DMS79 treated with DMSO at 0.1 percent for 48 hours (cell line): Measurements from ENCODE around the gene CDT1.
"Not testable (repeated sequence)": the region's sequence is repeated elsewhere in the genome, so short reads cannot be mapped to it uniquely, and the experiment has no call there.

ENCODE experiments used
- DNase-seq: peaks from one replicate; lab custom pipeline; 2025; lab: John Stamatoyannopoulos, UW

CDT1 gene

DNA sequence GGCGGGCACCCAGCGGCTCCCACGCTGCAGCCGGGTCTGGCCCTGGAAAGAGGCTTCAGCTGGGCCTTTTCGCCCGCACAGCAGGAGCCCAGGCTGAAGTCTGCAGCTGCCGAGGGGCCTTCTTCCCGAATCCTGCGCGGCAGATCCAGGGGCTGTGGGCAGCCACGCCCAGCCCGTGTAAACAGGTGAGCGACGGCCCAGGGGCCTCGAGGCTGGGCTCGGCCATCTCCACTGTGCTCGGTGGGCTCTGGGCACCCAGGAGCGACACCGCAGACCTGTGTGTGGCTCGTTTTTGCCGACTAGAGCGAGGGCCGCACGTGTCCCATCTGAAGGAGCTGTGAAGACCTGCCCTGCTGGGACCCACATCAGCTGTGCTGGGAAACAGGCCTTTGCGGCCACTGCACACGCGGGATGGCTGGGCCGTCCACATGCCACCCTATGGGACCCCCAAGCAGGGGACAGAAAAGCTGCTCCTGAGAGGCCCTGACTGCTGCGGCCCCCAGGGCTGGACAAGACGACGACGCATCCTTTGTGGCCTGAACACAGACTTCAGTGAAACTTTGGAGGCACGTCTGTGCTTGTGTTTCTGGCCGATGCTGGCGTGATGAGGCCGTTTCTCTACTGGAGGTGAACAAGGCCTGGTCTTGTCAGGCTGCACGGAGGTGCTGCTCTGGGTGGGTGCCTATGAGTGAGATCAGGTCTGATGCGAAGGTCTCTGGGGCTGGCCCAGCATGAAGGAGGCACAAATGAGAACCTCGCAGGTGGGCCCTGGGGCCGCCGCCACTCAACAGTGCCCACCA is 13.3 kb downstream of the CDT1 start:
- no peak for DNase-seq

DNA sequence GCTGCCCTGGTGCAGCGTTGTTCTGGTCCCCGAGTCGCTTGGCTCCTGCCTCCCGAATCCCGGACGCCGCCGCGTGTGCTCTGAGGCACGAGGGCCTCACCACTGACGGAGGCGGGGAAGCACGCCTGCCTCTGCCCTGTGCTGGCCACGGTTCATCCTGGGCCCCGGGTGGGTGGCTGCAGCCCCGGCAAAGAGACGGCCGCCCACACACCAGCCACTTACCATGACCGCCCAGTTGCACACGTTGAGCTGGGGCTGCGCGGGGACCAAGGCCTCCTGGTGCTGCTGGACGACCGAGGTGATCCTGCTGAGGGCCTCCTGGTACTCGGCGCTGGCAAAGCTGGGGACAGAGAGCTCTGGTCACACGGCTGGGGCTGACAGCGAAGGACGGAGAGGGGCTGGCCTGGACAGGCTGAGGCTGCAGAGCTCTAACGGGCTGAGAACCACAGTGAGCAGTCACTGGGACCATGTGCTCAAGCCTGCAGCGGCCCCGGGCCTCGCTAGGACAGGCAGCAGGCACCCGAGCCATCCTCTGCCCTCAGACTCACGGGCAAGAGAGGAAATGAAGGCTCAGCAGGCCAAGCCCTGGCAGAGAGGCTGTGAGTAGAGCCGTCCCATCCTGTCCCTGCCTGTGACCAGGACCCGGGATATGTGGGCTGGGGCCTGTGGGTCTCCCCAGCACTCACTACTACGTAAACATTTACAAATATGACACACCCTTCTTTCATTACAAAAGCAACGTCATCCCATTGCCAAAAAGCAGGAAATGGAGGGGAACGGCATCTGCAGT is 14.4 kb downstream of the CDT1 start:
- DNase-seq, result no peak

DNA sequence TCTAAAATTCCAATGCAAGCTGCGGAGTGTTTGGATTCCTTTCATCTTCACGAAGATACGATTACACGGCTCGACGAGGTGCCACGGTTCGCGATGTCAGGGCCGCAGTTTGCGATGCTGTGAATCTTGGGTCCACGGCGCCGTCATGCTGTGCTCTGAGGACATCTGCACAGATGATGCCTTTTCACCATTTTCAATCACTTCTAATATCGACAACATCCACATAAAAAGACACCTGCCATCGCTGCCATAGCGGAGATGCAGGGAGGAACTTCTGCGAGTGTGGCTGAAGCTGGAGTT is 14.9 kb downstream of the CDT1 start:
- DNase-seq, result no peak

DNA sequence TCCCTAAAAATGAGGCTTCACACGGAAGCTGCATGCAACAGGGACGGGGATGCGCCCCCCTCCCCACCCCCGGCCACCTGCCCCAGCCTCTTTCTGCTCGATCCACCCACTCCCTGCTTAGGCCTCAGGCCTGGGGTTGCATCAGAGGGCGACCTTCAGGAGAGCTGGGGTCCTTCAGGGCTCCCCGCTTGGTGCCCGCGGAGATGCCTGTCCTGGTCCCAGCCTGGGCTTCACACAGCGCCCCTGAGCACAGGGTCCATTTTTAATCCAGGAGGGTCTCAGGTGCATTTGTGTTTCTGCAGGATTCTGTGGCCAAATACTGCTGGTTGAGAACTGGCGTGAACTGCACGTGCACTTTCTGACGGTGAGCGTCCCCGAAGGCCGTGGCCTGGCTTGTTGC is 15.5 kb downstream of the CDT1 start:
- no peak for DNase-seq

DNA sequence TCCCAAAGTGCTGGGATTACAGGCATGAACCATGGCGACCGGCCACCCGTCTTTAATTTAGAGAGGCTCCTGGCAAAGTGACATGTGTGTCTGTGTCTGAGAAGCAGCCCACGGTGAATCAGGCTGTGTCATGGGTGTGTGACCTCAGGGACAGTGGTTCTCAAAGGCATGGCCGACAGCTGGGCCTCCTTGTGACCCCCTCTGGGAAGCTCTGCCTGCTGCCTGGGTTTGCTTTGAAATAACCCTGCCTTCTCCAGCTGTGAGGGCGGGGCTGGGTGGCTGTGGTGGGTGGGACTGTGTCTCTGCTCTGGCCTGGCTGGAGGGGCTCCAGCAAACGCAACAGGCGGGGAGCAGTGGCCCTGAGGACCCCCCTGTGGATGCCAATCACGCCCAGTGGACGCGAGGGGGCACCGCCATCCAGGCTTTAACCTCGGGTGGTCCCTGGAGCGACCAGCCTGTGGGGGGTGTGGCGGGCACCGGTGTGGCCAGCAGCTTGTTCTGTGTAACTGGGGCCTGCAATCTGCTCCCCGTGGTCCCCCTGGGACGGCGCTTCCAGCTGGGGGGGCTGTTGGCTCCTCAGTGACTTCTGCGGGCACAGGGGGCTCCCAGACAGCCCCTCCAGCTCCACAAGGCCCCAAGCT is 16.9 kb downstream of the CDT1 start:
- DNase-seq, result no peak

DNA sequence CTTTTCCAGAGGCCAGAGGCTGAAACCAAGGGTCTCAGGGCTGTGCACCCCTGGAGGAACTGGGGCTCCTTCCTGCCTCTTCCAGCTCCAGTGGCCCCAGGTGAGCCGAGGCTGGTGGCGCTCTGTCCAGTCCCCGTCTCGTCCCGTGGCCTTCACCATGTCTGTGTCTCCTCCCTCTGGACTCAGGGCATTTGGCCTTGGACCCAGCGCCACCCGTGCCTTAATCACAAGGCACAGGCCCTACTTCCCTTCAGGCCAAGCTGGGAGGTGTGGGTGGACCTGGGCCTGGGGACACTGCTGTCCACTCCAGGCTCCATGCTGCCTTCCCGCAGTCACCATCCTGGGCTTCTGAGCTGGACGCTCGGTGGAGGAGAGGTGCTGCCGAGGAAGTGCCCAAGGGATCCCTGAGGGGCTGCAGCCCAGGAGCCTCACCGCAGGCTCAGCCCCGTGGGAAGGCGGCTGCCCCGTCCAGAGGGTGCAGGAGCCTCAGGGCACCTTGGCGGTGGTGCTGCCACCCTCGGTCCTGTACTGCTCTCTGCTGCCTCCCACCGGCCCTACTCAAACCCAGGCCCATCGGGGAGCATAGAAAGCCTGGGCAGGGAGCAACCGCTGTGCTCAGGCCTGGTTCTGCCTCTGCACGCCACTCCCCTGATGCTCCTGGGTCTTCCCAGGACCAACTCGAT is 17.7 kb downstream of the CDT1 start:
- DNase-seq, result no peak

DNA sequence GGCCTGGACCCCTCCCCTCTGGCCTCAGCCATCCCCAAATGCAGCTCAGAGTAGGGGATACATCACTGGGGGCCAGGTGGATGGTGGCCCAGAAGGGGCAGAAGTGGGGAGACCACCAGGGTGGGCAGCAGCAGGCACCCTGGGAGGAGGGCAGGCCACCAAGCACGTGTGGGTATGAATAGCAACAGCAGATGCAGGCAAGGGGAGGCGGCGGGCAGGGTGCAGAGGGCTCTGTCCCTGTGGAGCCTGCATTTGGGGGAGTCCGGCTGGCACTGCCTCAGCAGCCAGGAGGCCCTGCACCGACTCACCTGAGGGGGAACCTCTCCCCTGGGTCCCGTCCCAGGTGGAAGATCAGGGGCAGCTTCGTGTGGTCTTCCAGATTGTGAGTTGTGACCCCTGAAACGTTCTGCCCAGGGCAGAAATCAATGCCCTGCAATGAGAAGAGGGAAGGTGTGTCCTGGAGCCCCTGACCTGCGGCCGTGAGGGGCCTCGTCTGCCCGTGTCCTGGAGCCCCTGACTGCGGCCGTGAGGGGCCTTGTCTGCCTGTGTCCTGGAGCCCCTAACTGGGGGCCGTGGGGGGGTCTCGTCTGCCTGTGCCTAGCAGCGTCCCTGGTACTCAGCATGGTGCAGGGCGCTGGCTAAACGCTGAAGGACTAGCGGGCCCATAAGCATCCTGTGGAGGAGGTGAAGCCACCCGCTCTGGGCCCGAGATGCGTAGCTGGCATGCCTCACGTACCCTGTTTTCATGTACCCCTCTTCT is 18.9 kb downstream of the CDT1 start:
- no peak for DNase-seq

DNA sequence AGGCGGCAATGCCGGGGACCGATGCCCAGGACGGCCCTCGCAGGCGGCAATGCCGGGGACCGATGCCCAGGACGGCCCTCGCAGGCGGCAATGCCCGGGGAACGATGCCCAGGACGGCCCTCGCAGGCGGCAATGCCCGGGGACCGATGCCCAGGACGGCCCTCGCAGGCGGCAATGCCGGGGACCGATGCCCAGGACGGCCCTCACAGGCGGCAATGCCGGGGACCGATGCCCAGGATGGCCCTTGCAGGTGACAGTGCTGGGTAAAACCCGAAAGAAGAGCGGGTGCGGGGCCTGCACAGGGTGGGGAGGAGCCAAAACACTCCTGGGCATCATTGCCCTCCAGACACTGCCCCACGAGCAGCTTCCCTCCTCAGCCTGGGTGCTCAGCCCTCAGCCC is 20.1 kb downstream of the CDT1 start:
- not testable (repeated sequence) for DNase-seq

DNA sequence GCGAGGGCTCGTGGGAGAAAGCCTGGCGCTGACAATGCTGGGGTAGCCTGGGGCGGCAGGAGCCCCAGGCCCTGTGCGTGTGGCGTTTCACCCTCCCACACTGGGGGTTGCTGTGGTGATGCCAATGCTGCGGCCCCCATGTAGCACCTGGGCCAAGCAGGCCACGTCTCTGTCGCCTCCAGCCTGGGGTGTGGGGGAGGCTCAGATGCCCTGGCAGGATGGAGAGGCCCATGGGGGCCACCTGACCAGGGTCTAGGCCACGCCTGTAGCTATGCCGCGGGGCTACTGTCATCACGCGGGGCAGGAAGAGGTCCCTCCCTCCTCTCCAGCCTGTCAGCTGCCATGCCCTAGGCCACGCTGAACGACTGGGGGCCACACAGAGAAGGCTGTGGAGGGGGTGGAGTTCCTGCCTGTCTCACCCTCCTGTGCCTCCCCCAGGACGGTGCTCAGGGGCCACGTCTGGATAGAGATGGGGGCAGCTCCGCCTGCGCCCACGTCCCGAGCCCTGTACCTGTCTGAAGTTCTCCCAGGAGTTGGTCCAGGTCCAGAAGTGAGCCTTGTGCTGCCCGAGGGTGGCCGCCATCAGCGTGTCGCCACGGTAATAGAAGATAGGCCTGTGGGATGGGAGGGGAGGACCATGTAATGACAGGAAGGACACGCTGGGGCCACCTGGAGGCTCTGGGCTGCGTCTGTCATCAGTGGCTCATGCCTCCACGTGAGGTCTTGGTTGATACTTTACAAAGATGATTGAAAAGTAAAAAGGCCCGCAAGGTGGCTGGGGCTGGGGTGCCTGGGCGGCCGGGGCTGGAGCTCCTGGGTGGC is 20.9 kb downstream of the CDT1 start:
- DNase-seq, result no peak

DNA sequence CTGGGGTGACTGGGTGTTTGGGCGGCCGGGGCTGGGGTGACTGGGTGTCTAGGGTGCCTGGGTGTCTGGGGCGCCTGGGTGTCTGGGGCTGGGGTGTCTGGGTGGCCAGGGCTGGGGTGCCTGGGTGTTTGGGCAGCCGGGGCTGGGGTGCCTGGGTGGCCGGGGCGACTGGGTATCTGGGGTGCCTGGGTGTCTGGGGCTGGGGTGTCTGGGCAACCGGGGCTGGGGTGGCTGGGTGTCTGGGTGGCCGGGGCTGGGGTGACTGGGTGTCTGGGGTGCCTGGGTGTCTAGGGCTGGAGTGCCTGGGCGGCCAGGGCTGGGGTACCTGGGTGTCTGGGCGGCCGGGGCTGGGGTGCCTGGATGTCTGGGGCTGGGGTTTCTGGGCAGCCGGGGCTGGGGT is 21.6 kb downstream of the CDT1 start:
- no peak for DNase-seq

DNA sequence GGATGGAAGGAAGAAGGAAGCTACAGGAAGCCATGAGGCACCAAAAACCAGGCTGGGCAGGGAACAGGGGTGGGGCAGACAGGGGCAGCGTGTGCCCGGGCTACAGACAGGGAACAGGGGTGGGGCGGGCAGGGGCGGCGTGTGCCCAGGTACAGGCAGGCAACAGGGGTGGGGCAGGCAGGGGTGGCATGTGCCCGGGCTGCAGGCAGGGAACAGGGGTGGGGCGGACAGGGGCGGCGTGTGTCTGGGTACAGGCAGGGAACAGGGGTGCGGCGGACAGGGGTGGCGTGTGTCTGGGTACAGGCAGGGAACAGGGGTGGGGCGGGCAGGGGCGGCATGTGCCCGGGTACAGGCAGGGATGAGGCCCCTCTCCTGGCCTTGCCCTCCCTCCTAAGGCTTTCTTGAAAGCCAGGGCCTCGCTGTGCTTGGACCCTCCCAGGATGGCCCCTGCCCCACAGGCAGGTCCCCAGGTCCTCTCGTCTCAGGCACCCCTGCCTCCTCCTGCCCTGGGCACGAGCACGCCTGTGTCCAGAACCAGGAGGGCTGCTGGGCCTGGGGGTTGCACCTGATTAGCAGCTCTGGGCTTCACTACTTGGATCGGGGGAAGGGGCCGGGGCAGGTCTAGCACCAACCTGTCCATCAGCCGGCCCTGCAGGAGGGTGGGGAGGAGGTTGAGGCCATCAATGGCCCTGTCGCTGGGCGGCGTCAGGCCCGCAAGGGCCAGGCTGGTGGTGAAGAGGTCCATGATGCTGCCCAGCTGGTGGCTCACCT is 22.7 kb downstream of the CDT1 start:
- no peak for DNase-seq

DNA sequence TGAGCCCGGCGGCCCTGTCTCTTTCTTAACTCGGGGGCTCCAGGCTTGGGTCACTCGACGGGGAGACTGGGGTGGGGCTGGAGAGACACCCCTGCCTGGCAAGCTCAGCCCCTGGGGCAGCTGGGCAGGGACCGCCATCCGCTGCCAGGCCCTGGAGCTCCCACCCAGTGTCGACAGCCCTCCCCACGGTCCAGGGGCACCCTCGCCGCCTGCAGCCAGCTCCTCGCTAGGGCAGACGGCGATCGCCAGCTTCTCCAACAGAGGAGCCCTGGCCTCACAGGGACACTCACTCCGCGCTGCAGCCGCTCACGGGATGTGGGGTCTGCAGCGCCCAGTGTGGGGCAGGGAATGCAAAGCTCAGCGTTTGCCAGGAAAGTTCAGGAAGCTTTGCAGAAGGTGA is 24.1 kb downstream of the CDT1 start:
- no peak for DNase-seq

DNA sequence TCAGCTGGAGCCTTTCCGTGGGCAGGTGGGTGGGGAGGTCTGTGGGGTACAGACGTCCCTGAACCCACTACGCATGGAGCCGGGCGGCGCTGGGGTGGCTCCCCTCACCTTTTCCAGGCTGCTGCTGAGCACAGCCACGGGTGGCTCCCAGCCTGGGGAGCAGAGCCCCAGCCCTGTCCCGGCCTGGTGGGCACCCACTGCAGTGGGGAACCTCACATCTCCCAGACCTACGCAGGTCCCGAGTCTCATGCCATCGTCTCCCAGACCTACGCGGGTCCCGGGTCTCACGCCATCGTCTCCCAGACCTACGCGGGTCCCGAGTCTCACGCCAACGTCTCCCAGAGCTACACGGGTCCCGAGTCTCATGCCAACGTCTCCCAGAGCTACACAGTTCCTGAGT is 25.1 kb downstream of the CDT1 start:
- no peak for DNase-seq

DNA sequence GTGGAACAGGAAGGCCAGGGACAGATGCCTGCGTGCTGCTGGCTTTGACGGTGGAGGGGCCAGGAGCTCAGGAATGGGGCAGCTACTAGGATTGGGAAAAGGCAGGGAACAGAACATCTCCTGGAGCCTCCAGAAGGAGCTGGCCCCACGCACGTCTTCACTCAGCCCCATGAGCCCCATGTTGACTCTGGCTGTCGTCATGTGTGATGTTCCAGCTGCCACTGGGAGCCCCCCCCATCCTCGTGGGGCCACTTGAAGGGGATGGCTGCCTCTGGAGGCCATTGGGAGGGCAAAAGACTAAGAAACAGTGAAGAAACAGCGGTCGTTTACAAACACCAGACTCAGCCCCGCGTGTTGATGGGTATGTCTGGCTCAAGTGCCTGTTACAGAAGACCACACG is 26.7 kb downstream of the CDT1 start:
- no peak for DNase-seq

DNA sequence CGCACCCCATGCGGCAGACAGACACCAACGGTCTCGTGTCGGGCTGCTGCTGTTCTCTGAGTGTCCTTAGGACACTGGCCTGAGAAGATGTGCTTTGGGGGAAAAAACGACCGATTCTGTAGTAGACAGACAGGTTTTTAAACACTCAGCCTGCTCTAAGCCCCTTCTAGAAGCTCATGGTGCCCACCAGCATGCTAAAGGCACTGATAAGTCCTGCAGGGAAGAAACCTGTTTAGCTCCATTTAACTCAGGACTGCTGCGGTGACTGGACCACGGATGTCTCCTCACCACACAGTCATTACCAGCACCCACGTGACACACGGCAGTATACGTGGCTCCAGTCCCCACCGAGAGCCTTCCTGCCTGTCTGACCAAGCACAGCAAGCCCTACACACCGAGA is 27.2 kb downstream of the CDT1 start:
- no peak for DNase-seq

DNA sequence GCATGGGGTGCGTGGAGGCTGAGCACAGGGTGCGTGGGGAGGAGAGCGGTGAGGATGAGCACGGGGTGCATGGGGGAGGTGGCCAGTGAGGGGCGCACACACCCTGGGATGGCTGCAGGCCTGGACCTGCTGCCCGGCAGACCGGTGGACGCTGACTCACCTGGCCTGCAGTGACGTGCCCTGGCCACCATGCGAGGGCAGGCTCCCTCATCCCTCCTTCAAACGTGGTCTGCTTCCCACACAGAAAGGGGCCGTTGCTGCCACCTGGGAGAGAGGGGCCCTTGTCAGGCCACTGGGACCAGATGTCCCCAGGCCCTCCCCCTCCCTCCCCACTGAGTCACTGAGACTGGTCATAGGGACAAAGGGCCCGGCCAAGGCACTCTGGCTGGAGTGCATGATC is 28.2 kb downstream of the CDT1 start:
- DNase-seq, result no peak

DNA sequence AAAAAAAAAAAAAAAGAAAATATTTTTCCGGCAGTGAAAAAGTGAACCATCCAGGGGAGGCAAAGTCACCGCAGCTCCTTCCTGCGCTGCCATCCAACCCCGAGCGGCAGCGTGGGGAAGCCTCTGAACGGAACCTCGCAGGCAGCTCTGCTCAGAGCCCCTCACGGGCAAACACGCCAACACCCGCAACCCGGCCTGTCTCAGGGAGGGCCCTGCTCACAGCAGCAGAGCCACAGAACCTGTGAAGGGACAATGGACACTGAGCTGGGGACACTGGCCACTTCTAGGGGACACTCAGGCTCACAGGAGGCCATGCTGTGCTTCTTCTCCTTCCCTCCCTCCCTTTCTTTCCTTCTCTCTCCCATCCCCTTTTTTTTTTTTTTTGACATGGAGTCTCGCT is 29.5 kb downstream of the CDT1 start:
- DNase-seq, result no peak

DNA sequence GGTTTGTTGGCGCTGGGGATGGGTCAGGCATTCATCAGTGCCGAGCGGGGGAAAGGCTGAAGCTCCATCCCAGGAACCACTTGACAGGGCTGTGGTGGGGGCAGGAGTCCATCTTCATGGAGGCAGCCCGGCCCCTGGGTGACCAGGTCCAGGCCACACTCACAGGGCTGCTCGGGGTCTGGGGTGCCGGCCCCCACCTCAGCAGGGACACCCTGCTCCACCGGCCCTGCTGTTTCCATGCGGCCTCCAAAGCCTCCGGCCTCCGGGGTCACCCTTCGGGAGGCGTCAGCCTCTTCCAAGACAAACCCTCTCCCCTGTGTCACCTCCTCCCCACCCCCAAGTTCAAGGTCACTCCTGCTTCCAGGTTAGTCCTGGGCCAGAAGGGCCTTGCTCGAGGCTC is 31.1 kb downstream of the CDT1 start:
- DNase-seq, result no peak

DNA sequence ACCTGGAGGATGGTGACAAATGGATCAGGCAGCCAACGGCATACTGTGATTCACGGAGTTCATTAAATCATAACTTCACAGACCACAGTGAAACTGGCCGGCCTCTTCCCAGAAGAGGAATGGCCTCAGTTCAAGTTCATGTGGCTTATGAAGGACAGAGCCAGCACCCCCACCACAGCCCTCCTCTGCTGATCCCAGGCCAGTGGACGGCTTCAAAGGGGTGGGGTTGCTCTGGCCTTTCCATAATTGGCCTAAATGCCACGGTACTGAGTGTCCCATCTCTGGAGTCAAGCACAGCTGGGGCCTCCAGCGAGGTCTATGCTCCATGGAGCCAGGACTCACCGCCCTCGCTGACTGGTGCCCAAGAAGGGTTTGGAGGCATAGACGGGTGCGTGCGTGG is 31.8 kb downstream of the CDT1 start:
- no peak for DNase-seq

DNA sequence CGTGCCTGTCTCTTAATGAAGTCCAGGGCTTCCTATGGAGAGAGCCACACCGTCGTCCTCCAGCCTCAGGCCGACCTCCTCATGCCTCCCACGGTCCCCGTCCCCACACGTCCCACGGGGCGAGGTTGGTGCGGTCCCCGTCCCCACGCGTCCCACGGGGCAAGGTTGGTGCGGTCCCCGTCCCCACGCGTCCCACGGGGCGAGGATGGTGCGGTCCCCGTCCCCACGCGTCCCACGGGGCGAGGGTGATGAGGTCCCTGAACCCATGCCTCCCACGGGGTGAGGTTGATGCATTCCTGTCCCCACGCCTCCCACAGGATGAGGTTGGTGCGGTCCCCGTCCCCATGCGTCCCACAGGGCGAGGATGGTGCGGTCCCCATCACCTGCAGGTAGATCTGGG is 32.2 kb downstream of the CDT1 start:
- no peak for DNase-seq
